Head of caudate nucleus (tissue), 42 donors: ENCODE results near the gene TMEM260.
"Not testable (repeated sequence)": the region's sequence is repeated elsewhere in the genome, so short reads cannot be mapped to it uniquely, and the experiment has no call there.

Source experiments
- DNase-seq, 42 donors: peaks; one replicate each; pipeline versions ENCODE4 v3.0.0 to v3.0.0-alpha.2; 2020 to 2021; ENCODE audit warnings: mixed read lengths in 7 of 42
- intact Hi-C: fragments of 100-400 bp; cut with DNase I; formaldehyde crosslinking; loops from one replicate; pipeline ENCODE4 v1.15.0; 2022

The TMEM260 gene

GRCh38 chr14:56660677-56661389, 81.2 kb downstream of the TMEM260 start:
- intact Hi-C loops: no loop called here

GRCh38 chr14:56661478-56661877, 81.9 kb downstream of the TMEM260 start:
- no peak for DNase-seq
- intact Hi-C loops: no loop called here

More at GRCh38 chr14:56660677-56661389, 81.2 kb downstream of the TMEM260 start:
- DNase-seq: no peak

- DNase-seq: no peak
- intact Hi-C loops: no loop called here
Observed at GRCh38 chr14:56664811-56665421, 85.3 kb downstream of the TMEM260 start.

- no peak for DNase-seq
- intact Hi-C loops: no loop called here
Observed at GRCh38 chr14:56666294-56666693, 86.7 kb downstream of the TMEM260 start.

- intact Hi-C loops: no loop called here
- DNase-seq: no peak
Observed at GRCh38 chr14:56666716-56667115, 87.1 kb downstream of the TMEM260 start.

GRCh38 chr14:56667290-56667689, 87.7 kb downstream of the TMEM260 start:
- intact Hi-C loops, DNase-seq: not testable (repeated sequence)

- no peak for DNase-seq
- intact Hi-C loops: no loop called here
Observed at GRCh38 chr14:56676042-56676441, 96.4 kb downstream of the TMEM260 start.

- no peak for DNase-seq
- intact Hi-C loops: no loop called here
Observed at GRCh38 chr14:56678838-56679237, 99.2 kb downstream of the TMEM260 start.

GRCh38 chr14:56686416-56686815, 106.8 kb downstream of the TMEM260 start:
- DNase-seq: peak in 22 of 42 donors; percentile 3 to 39 (median 18)
- intact Hi-C loops: no loop called here

- DNase-seq: peak in 1 of 42 donors; percentile 1
- intact Hi-C loops: no loop called here
Observed at GRCh38 chr14:56687123-56687522, 107.5 kb downstream of the TMEM260 start.

- peak in 1 of 42 donors; percentile 26 for DNase-seq
- intact Hi-C loops: no loop called here
Observed at GRCh38 chr14:56694609-56695008, 115.0 kb downstream of the TMEM260 start.

GRCh38 chr14:56695216-56695615, 115.6 kb downstream of the TMEM260 start:
- intact Hi-C loops: not testable (repeated sequence)
- DNase-seq: peak in 1 of 42 donors; percentile 25
